Coronary artery (tissue), 2 donors: ENCODE results near the gene HDAC10.

Experiments
- DNase-seq: peaks from one replicate; pipeline ENCODE4 v3.0.0-alpha.2; 2017; ENCODE audit warnings: low spot score
- H3K27ac ChIP-seq, 2 donors: fragments of 200-600 bp; sonication (generic); one replicate each; pipeline ENCODE4 v1.5.1; 2016 to 2019
- H3K4me3 ChIP-seq: fragments of 200-600 bp; sonication (generic); 2 replicates; pipeline ENCODE4 v1.5.1; 2016; ENCODE audit warnings: mild to moderate bottlenecking, moderate library complexity
- CTCF ChIP-seq: fragments of 200-600 bp; sonication (generic); IDR thresholded peaks from one replicate; pipeline ENCODE4 v1.5.1; 2019; ENCODE audit warnings: antibody characterized with exemption

HDAC10 gene

GRCh38 chr22:50269573-50269969, 18.5 kb upstream of the HDAC10 start:
- no peak for DNase-seq
- peak overlapping the region; percentile 78 for H3K4me3 ChIP-seq
- TF ChIP-seq CTCF: no peak
- H3K27ac ChIP-seq: peak overlapping the region in 1 of 2 donors; percentile 72

GRCh38 chr22:50268655-50269113, 17.6 kb upstream of the HDAC10 start:
- TF ChIP-seq CTCF: no peak
- H3K27ac ChIP-seq: peak overlapping the region in 1 of 2 donors; percentile 49
- no peak for DNase-seq
- peak overlapping the region; percentile 78 for H3K4me3 ChIP-seq

- DNase-seq: no peak
- no peak for TF ChIP-seq CTCF
- peak overlapping the region in 1 of 2 donors; percentile 49 for H3K27ac ChIP-seq
- H3K4me3 ChIP-seq: peak overlapping the region; percentile 62
Measured at GRCh38 chr22:50267591-50268390, 16.7 kb upstream of the HDAC10 start.

- H3K4me3 ChIP-seq: peak overlapping the region; percentile 62
Measured at GRCh38 chr22:50266994-50267393, 15.9 kb upstream of the HDAC10 start.

GRCh38 chr22:50264946-50265669, 14.0 kb upstream of the HDAC10 start:
- TF ChIP-seq CTCF: no peak
- Histone ChIP-seq H3K4me3 (no peak overlapping the region), H3K27ac (no peak overlapping the region)
- no peak for DNase-seq

More at GRCh38 chr22:50266994-50267393, 15.9 kb upstream of the HDAC10 start:
- no peak for TF ChIP-seq CTCF
- DNase-seq: no peak
- no peak overlapping the region for H3K27ac ChIP-seq

GRCh38 chr22:50264104-50264745, 13.2 kb upstream of the HDAC10 start:
- TF ChIP-seq CTCF: no peak
- no peak overlapping the region for H3K27ac ChIP-seq
- no peak for DNase-seq
- H3K4me3 ChIP-seq: no peak overlapping the region
